Brain pericyte (primary cell): ENCODE data around the gene SCIN.
"Not testable (repeated sequence)": the region's sequence is repeated elsewhere in the genome, so short reads cannot be mapped to it uniquely, and the experiment has no call there.

Experiments used
- DNase-seq: peaks from one replicate; pipeline ENCODE4 v3.0.0-alpha.2; 2012; ENCODE audit warnings: low read depth, low spot score

SCIN gene

GRCh38 chr7:12647364-12648219 is 77.1 kb downstream of the SCIN start:
- DNase-seq: no peak

- no peak for DNase-seq
These were observed 78.3 kb downstream of the SCIN start for GRCh38 chr7:12648704-12649261.

- no peak for DNase-seq
These were observed 78.8 kb downstream of the SCIN start for GRCh38 chr7:12649348-12649747.

- no peak for DNase-seq
These were observed 79.6 kb downstream of the SCIN start for GRCh38 chr7:12650080-12650479.

- no peak for DNase-seq
These were observed 82.6 kb downstream of the SCIN start for GRCh38 chr7:12653110-12653509.

- DNase-seq: no peak
These were observed 83.0 kb downstream of the SCIN start for GRCh38 chr7:12653518-12653917.

GRCh38 chr7:12655161-12655560 is 84.6 kb downstream of the SCIN start:
- no peak for DNase-seq

GRCh38 chr7:12660423-12660822 is 89.9 kb downstream of the SCIN start:
- DNase-seq: not testable (repeated sequence)

GRCh38 chr7:12660986-12661385 is 90.5 kb downstream of the SCIN start:
- not testable (repeated sequence) for DNase-seq

- DNase-seq: no peak
These were observed 91.1 kb downstream of the SCIN start for GRCh38 chr7:12661581-12661980.

GRCh38 chr7:12670000-12670729 is 99.6 kb downstream of the SCIN start:
- DNase-seq: no peak

GRCh38 chr7:12670743-12671520 is 100.4 kb downstream of the SCIN start:
- no peak for DNase-seq

- DNase-seq: not testable (repeated sequence)
These were observed 102.9 kb downstream of the SCIN start for GRCh38 chr7:12673436-12673835.

GRCh38 chr7:12674053-12674452 is 103.5 kb downstream of the SCIN start:
- DNase-seq: no peak

GRCh38 chr7:12674861-12675260 is 104.3 kb downstream of the SCIN start:
- no peak for DNase-seq

GRCh38 chr7:12683678-12684585 is 113.4 kb downstream of the SCIN start:
- no peak for DNase-seq

- no peak for DNase-seq
These were observed 114.2 kb downstream of the SCIN start for GRCh38 chr7:12684733-12685132.

- DNase-seq: no peak
These were observed 115.0 kb downstream of the SCIN start for GRCh38 chr7:12685550-12685949.

GRCh38 chr7:12686234-12686890 is 115.8 kb downstream of the SCIN start:
- peak; percentile 47 for DNase-seq
